ENCODE data around the gene ZDHHC18.

- TF ChIP-seq EZH2 (IDR thresholded peaks at IDR 0.05; ENCODE audit: insufficient read depth, poor library complexity, severe bottlenecking) (no peak), EZH2phosphoT487 (IDR thresholded peaks at IDR 0.05; ENCODE audit: insufficient read depth, low read depth) (no peak)
Measured at GRCh38 chr1:26794391-26794790, 32.1 kb upstream of the ZDHHC18 start.
